H1 (cell line): Measurements from ENCODE around the gene CDH10. TPM values are rescaled to one million over a fixed set of nuclear protein-coding genes. Genes with fewer than 3 reads are reported as not detected.

Experiments
- CTCF ChIA-PET: fragments of 300-600 bp; sonication (Branson Sonifier 250); formaldehyde crosslinking; loops from one replicate; lab custom pipeline; 2021; ENCODE audit not compliant: partially characterized antibody; lab: Charles Lee
- POLR2A ChIA-PET: fragments of 300-600 bp; sonication (Branson Sonifier 250); formaldehyde crosslinking; loops from one replicate; lab custom pipeline; 2021; ENCODE audit warnings: inconsistent platforms; ENCODE audit not compliant: partially characterized antibody; lab: Charles Lee
- DNase-seq, 2 experiments: peaks; one replicate each; pipeline versions ENCODE4 v3.0.0 to v3.0.0-alpha.2; 2010 to 2022; ENCODE audit warnings: low spot score in 2 of 2, low read depth in 1 of 2, mixed read lengths in 1 of 2
- FAIRE-seq: peaks from 2 replicates; lab custom pipeline; 2011; peaks lifted over from hg19 to GRCh38; lab: Jason Lieb, UNC
- H2AFZ ChIP-seq: 2 replicates; pipeline ENCODE4 v1.8.1; 2012; ENCODE audit warnings: low read length, inconsistent platforms
- H2AK5ac ChIP-seq: 2 replicates; pipeline ENCODE4 v1.6.1; 2013; ENCODE audit warnings: low read depth, low read length
- H2BK120ac ChIP-seq: replicated peaks from 2 replicates; pipeline ENCODE3; 2013; ENCODE audit warnings: low read depth, low read length, inconsistent platforms
- H2BK12ac ChIP-seq: 2 replicates; pipeline ENCODE4 v1.6.1; 2013; ENCODE audit warnings: low read depth, low read length
- H2BK15ac ChIP-seq: 2 replicates; pipeline ENCODE4 v1.6.1; 2013; ENCODE audit warnings: low read length
- H2BK20ac ChIP-seq: 2 replicates; pipeline ENCODE4 v1.6.1; 2013; ENCODE audit warnings: low read length
- H2BK5ac ChIP-seq: 2 replicates; pipeline ENCODE4 v1.6.1; 2013; ENCODE audit warnings: low read depth, low read length
- H3K14ac ChIP-seq: 2 replicates; pipeline ENCODE4 v1.6.1; 2013; ENCODE audit warnings: inconsistent platforms; ENCODE audit not compliant: insufficient read length
- H3K18ac ChIP-seq: 2 replicates; pipeline ENCODE4 v1.6.1; 2013; ENCODE audit warnings: low read length; ENCODE audit errors: extremely low read depth
- H3K23ac ChIP-seq: 2 replicates; pipeline ENCODE4 v1.6.1; 2013; ENCODE audit warnings: inconsistent platforms; ENCODE audit not compliant: insufficient read length
- H3K23me2 ChIP-seq: 2 replicates; pipeline ENCODE4 v1.6.1; 2013; ENCODE audit warnings: low read depth, low read length
- H3K27ac ChIP-seq: 2 replicates; pipeline ENCODE4 v1.6.1; 2011; ENCODE audit warnings: low read depth, low read length, inconsistent platforms
- H3K27me3 ChIP-seq, 4 experiments: replicated peaks in 1 of 4; 1 replicate in 1 of 4; 2 replicates in 3 of 4; pipeline versions ENCODE4 v1.6.1 to v1.8.1; 2011 to 2013; ENCODE audit warnings: low read length in 3 of 4, mild to moderate bottlenecking in 3 of 4, inconsistent platforms in 2 of 4, mixed read lengths in 2 of 4, moderate library complexity in 1 of 4; ENCODE audit not compliant: control insufficient read depth in 3 of 4, insufficient read depth in 3 of 4; ENCODE audit errors: extremely low read depth in 1 of 4
- H3K36me3 ChIP-seq, 4 experiments: 2 replicates each; pipeline versions ENCODE4 v1.6.1 to v1.8.1; 2011 to 2013; ENCODE audit warnings: mild to moderate bottlenecking in 4 of 4, low read length in 3 of 4, moderate library complexity in 2 of 4, control low read depth in 1 of 4, inconsistent platforms in 1 of 4; ENCODE audit not compliant: insufficient read depth in 4 of 4, control insufficient read depth in 2 of 4
- H3K4ac ChIP-seq: replicated peaks from 2 replicates; pipeline ENCODE3; 2013; ENCODE audit warnings: low read length, low read depth, mixed read lengths, inconsistent platforms; ENCODE audit not compliant: insufficient read length
- H3K4me1 ChIP-seq, 4 experiments: replicated peaks in 1 of 4; 1 replicate in 1 of 4; 2 replicates in 3 of 4; pipeline versions ENCODE4 v1.6.1 to v1.8.1; 2011 to 2013; ENCODE audit warnings: low read length in 3 of 4, inconsistent platforms in 2 of 4, mixed read lengths in 1 of 4; ENCODE audit not compliant: insufficient read depth in 4 of 4, control insufficient read depth in 3 of 4
- H3K4me2 ChIP-seq, 2 experiments: 2 replicates each; pipeline versions ENCODE4 v1.6.1 to v1.8.1; 2011 to 2013; ENCODE audit warnings: low read depth in 2 of 2, low read length in 2 of 2, control low read depth in 1 of 2, inconsistent platforms in 1 of 2, mild to moderate bottlenecking in 1 of 2; ENCODE audit not compliant: insufficient read depth in 1 of 2
- H3K4me3 ChIP-seq, 4 experiments: fragments of 200-600, 300-600 bp in 1 of 4; sonication (generic), shearing (Covaris generic), sonication (Bioruptor Twin) in 1 of 4; 2 replicates each; pipeline versions ENCODE4 v1.5.1 to v1.8.1; 2011 to 2016; ENCODE audit warnings: low read length in 4 of 4, low read depth in 3 of 4, control low read depth in 2 of 4, inconsistent platforms in 2 of 4, mild to moderate bottlenecking in 2 of 4, mixed read lengths in 1 of 4, moderate library complexity in 1 of 4; ENCODE audit not compliant: insufficient read depth in 2 of 4; ENCODE audit errors: extremely low read depth in 1 of 4
- H3K56ac ChIP-seq: replicated peaks from 2 replicates; pipeline ENCODE3; 2013; ENCODE audit warnings: low read depth, mild to moderate bottlenecking, mixed read lengths, low read length, inconsistent platforms; ENCODE audit not compliant: insufficient read length
- H3K79me1 ChIP-seq: 2 replicates; pipeline ENCODE4 v1.6.1; 2013; ENCODE audit warnings: low read depth, low read length, control low read depth
- H3K79me2 ChIP-seq, 2 experiments: 2 replicates each; pipeline versions ENCODE4 v1.6.1 to v1.8.1; 2012 to 2013; ENCODE audit warnings: low read length in 2 of 2, mild to moderate bottlenecking in 2 of 2, inconsistent platforms in 1 of 2; ENCODE audit not compliant: insufficient read depth in 2 of 2, control insufficient read depth in 1 of 2
- H3K9ac ChIP-seq, 4 experiments: replicated peaks in 1 of 4; 1 replicate in 1 of 4; 2 replicates in 3 of 4; pipeline versions ENCODE4 v1.6.1 to v1.8.1; 2011 to 2013; ENCODE audit warnings: low read depth in 3 of 4, low read length in 3 of 4, control low read depth in 2 of 4, mild to moderate bottlenecking in 2 of 4, moderate library complexity in 2 of 4, inconsistent platforms in 1 of 4; ENCODE audit errors: extremely low read depth in 1 of 4
- H3K9me3 ChIP-seq, 2 experiments: 2 replicates each; pipeline versions ENCODE4 v1.6.1 to v1.8.1; 2012 to 2013; ENCODE audit warnings: mild to moderate bottlenecking in 2 of 2, moderate library complexity in 2 of 2, control low read depth in 1 of 2, inconsistent platforms in 1 of 2, low read depth in 1 of 2, low read length in 1 of 2, mixed read lengths in 1 of 2; ENCODE audit not compliant: insufficient read depth in 2 of 2
- H4K20me1 ChIP-seq, 2 experiments: replicated peaks in 1 of 2; 2 replicates each; pipeline versions ENCODE3 to v1.8.1; 2011 to 2013; ENCODE audit warnings: inconsistent platforms in 2 of 2, low read length in 2 of 2, mild to moderate bottlenecking in 1 of 2; ENCODE audit not compliant: insufficient read depth in 2 of 2, control insufficient read depth in 1 of 2
- H4K5ac ChIP-seq: 2 replicates; pipeline ENCODE4 v1.6.1; 2013; ENCODE audit warnings: low read length, low read depth, mixed read lengths, inconsistent platforms; ENCODE audit not compliant: insufficient read length
- H4K8ac ChIP-seq: 2 replicates; pipeline ENCODE4 v1.8.0; 2013; ENCODE audit warnings: mild to moderate bottlenecking, moderate library complexity, low read length, inconsistent platforms; ENCODE audit not compliant: insufficient read depth; ENCODE audit errors: extremely low read depth
- H4K91ac ChIP-seq: replicated peaks from 2 replicates; pipeline ENCODE3; 2013; ENCODE audit warnings: low read length, mixed read lengths, inconsistent platforms; ENCODE audit not compliant: insufficient read length
- CTBP2 ChIP-seq: IDR thresholded peaks from 2 replicates; pipeline ENCODE4 v1.7.0; 2011; ENCODE audit warnings: borderline replicate concordance, mild to moderate bottlenecking, moderate library complexity, mixed read lengths, low read length; ENCODE audit not compliant: insufficient read depth, insufficient read length
- polyA plus RNA-seq, 7 experiments: library from polyadenylated mRNA; depleted of rRNA in 3 of 7; stranded (reverse) in 5 of 7; unstranded in 2 of 7; fragments of >200 nt in 5 of 7; fragments of 200-250 nt in 2 of 7; gene quantifications; 1 replicate in 5 of 7; 2 replicates in 1 of 7; 4 replicates in 1 of 7; pipeline versions ENCODE4 v1.2.1 to v1.2.3, GENCODE V29; 2011 to 2013; ENCODE audit warnings: missing spikeins in 2 of 7, mixed read lengths in 2 of 7
- total RNA-seq: library from RNA; stranded (reverse); fragmentation: NEBNext Ultra II Directional; extraction: Animal tissue kit (Norgen Biotek cat#: 25700); gene quantifications from 2 replicates; pipeline ENCODE4 v1.2.1, GENCODE V29; 2021

CDH10 gene
- total and polyA plus RNA-seq, 2 of the 8 experiments (the other 6 are each of a cell fraction or from before 2014, with no cell fraction given), result 0.11 TPM; not detected in 1

DNA sequence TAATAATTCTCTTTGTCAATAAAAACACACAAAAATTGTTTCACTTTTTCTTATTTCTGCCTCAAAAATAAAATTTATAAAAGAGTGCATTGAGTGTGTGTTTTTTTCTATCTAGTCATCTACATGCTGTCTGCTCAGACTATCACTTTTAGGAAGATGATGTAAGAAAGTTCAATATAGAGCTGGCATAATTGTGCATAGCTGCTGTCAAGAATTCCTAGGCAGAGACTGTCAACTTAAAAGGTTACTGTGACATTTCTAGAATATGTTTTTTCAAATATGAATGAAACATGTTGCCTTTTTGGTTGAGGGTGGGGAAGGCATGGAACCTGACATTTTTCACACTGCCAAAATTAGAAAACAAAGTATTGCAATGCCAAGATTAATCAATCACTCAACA lies 172.3 kb downstream of the CDH10 start:
- H4K20me1 ChIP-seq, result no peaks in the 10 kb centered on the region
- H3K27me3 ChIP-seq, result no peaks in the 10 kb centered on the region
- H3K4ac ChIP-seq, result no peak overlapping the region
- H3K4me1 ChIP-seq, result no peaks in the 10 kb centered on the region
- no peak overlapping the region for H3K4me2 ChIP-seq
- H2BK5ac ChIP-seq, result no peak overlapping the region
- FAIRE-seq, result no peak
- no peak overlapping the region for H3K9ac ChIP-seq
- no peak overlapping the region for H2BK12ac ChIP-seq
- peaks cover 0 to 10% of the 10 kb centered on the region in 2 experiments; a peak in 1 of 4 replicates for H3K9me3 ChIP-seq
- CTCF ChIA-PET, result no interaction called here
- no peak overlapping the region for H3K4me3 ChIP-seq
- no peak overlapping the region for H2BK15ac ChIP-seq
- no peak overlapping the region for H2AK5ac ChIP-seq
- no peaks in the 10 kb centered on the region for H3K79me1 ChIP-seq
- H2AFZ ChIP-seq, result no peak overlapping the region
- no peak overlapping the region for H3K23ac ChIP-seq
- no peak overlapping the region for H2BK20ac ChIP-seq
- H3K14ac ChIP-seq, result no peak overlapping the region
- H3K36me3 ChIP-seq, result no peaks in the 10 kb centered on the region
- no peak for TF ChIP-seq CTBP2
- TF ChIP-seq, all 59 proteins: peak for 0
- POLR2A ChIA-PET, result no interaction called here
- no peaks in the 10 kb centered on the region for H3K79me2 ChIP-seq
- H3K56ac ChIP-seq, result no peak overlapping the region
- no peak overlapping the region for H3K18ac ChIP-seq
- no peak overlapping the region for H4K5ac ChIP-seq
- no peak for DNase-seq
- no peak overlapping the region for H4K8ac ChIP-seq
- H4K91ac ChIP-seq, result no peak overlapping the region
- H3K27ac ChIP-seq, result no peak overlapping the region
- H3K23me2 ChIP-seq, result no peaks in the 10 kb centered on the region
- no peak overlapping the region for H2BK120ac ChIP-seq
